Activated CD4-positive, alpha-beta T cell treated with anti-CD3 and anti-CD28 coated beads for 1 hour (primary cell): ENCODE results near the gene NLE1.
A peak's percentile ranks its signal among the peaks of the same experiment; 100 is the strongest.
"Not testable (repeated sequence)": the region's sequence is repeated elsewhere in the genome, so short reads cannot be mapped to it uniquely, and the experiment has no call there.

ENCODE experiments used
- DNase-seq: peaks from one replicate; pipeline ENCODE4 v3.0.0-alpha.2; 2020

NLE1 gene

DNA sequence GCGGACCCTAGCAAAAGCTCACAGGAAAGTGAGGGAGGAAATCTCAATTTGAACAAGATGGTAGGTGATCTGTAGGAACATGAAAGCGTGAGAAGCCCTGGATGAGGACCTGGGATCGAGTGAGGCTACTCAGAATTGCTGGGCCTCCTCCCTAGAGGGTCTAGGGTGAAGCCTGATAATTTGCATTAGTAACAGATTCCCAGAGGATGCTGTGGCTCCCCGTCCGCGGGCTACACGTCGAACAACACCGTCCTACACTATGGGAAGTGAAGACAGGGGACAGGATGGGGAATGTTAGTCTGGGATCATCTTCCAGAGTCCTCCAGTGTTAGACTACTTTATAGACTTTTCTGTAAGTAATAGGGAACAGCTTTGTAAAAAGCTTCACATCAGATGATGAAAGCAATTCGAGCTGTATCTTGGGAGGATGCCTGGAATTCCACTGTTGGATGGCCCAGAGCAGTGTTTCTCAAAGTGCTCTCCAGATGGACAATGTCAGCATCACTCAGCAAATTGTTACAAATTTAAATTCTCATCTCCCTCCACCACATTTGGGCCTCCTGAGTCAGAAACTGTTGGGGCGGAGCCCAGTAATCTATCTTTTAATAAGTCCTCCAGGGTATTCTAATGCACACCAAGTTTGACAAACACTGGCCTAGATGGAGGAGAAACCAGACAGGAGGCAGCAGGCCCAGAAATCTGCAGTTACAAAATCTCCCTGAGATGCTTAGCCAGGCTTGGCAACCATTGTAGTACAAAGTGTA is 14.2 kb downstream of the NLE1 start:
- no peak for DNase-seq

DNA sequence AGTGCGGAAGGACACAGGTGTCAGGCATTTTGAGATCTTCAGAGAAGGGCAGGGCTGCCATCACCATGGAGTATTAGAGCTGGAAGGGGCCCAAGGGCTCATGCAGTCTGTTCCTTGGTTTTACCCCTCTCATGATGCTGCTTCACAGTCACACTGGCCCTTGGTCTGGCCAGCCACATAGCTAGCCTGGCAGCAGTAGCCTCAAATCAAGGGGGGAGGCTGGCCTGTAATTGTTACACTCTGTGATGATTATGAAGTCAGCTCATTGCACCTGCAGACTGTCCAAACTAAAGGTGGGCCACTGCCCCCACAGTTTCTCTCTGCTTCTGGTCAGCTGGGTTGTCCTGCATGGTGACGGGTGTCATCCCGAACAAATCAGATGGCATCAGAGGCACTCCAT is 20.8 kb downstream of the NLE1 start, which contains the start of gene FNDC8:
Gene FNDC8, plus strand, starts transcription at position 301 of the 400 bp plus-strand sequence. Its CDS starts 79 bp downstream, at position 380.
- no peak for DNase-seq

DNA sequence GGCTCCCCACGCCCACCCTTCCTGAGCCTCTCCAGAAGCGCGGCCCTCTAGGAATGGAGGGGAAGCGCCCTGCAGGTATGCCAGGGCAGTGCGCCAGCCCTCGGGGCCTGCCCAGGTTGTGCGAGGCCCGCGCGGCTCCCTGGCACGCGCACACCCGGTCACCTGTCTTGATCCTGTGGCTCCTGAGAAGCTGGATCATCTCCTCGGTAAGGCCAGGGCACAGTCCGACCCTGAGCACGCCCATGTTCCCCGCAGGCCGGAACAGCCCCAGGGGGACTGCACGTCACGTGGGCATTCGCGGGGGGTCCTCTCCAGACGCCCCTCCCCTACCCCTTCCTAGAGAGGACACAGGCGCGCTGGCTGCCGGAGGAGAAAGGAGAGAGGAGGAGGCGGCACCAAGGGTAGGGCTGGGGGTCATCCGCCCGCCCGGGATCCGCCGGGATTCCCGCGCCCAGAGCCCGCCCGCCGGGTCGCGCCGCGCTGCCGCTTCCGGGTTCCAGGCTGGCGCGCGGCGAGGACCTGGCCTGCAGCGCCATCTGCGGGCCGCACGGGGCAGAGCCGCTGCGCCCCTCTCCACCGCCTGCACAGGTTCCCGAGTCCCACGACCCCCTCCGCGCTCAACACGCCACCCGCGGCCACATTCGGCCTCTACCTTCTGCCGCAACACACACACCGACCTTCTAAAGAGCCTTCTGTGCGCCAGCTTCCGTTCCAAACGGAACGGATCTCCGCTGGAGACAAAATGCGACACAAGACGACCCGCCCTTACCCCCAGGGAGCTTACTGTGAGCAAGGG is 22.5 kb downstream of the NLE1 start, which contains the start of gene RAD51D:
Gene RAD51D, minus strand, starts transcription at position 491 of the 796 bp plus-strand sequence. Its CDS starts 247 bp downstream, at position 244.
- DNase-seq, result peak; percentile 73

DNA sequence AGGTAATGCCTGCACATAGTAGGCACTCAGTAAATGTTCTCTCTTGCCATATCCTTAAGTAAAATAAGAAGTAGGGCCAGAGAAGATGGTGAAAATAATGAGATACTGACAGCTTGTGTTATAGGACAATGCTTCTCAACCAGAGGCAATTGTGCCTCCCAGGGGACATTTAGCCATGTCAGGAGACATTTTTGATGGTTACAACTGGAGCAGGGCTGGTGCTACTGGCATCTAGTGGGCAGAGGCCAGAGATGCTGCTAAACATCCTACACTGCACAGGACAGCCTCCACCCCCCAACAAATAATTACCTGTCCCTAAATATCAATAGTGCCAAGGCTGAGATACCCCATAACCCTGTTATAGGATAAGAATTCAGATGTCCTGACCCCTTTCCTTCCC is 24.1 kb downstream of the NLE1 start:
- no peak for DNase-seq

GRCh38 chr17:35116845-35117244 is 25.3 kb downstream of the NLE1 start:
- DNase-seq, result no peak

- DNase-seq, result not testable (repeated sequence)
Observed at GRCh38 chr17:35110791-35111190, 31.3 kb downstream of the NLE1 start.

GRCh38 chr17:35104844-35105450 is 37.2 kb downstream of the NLE1 start:
- DNase-seq, result no peak

GRCh38 chr17:35103271-35103670 is 38.8 kb downstream of the NLE1 start:
- no peak for DNase-seq

DNA sequence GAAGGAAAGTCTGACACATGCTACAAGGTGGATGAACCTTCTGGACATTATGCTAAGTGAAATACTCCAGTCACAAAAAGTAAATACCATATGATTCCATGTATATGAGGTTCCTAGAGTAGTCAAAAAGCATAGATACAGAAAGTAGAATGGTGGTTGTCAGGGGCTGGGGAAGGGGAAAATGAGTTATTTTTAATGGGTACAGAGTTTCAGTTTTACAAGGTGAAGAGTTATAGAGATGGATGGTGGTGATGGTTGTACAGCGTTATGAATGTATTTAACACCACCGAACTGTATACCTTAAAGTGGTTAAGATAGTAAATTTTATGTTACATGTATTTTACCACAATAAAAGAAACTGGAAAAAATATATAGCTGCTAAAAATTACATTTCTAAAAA is 40.4 kb downstream of the NLE1 start:
- no peak for DNase-seq

GRCh38 chr17:35101036-35101435 is 41.1 kb downstream of the NLE1 start:
- DNase-seq, result no peak

GRCh38 chr17:35099908-35100307 is 42.2 kb downstream of the NLE1 start:
- no peak for DNase-seq

- no peak for DNase-seq
Observed at GRCh38 chr17:35097776-35098175, 44.3 kb downstream of the NLE1 start.

DNA sequence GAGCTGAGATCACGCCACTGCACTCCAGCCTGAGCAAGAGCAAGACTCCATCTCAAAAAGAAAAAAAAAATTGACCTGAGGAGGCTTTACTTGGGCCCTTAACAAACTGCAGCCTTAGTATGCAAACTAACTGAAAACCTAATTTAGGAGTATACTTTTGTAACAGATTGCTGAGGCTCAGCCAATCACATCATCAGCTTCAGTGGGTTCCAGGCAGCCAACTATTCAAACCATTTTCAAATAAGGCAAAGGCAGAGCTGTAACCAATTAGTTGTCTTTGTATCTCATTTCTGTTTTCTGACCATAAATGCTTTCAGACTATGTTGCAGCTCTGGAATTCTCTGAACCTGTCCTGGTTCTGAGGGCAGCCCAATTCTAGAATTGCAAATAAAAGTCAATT is 46.4 kb downstream of the NLE1 start:
- no peak for DNase-seq

GRCh38 chr17:35094902-35095301 is 47.2 kb downstream of the NLE1 start:
- no peak for DNase-seq

GRCh38 chr17:35090707-35091106 is 51.4 kb downstream of the NLE1 start:
- not testable (repeated sequence) for DNase-seq

GRCh38 chr17:35089586-35090296 is 52.4 kb downstream of the NLE1 start:
- peak; percentile 14 for DNase-seq

GRCh38 chr17:35088881-35089585 is 53.1 kb downstream of the NLE1 start:
- DNase-seq, result peak; percentile 82

- no peak for DNase-seq
Observed at GRCh38 chr17:35088356-35088880, 53.7 kb downstream of the NLE1 start.

DNA sequence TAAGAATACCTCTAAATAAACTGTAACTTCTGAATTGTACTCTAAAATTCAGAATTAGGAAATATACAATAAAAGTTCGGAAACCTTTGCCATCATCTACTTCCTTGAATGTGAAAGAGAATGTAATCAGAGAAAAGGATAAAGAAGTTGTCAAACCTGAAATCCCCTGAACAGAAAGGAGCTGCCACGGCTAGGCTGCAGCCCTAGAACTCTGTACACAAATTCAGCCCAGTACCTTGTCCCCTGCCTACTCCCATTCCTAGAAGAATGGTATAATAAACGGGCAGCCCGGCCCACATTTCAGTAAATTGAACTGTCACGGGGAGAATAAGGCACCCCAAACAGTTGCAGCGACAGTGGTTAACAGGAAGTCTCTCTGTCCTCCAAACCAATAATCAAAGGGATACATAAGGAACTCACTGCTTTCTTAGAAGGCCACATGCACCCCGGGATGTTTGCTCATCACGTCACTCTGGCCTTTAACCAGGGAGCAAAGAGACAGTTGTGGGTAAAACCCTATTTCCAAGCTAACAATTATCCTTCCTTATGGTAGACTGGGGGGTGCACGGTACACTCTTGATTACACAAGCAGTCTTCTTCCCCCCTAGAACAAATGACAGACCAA is 54.3 kb downstream of the NLE1 start:
- no peak for DNase-seq

DNA sequence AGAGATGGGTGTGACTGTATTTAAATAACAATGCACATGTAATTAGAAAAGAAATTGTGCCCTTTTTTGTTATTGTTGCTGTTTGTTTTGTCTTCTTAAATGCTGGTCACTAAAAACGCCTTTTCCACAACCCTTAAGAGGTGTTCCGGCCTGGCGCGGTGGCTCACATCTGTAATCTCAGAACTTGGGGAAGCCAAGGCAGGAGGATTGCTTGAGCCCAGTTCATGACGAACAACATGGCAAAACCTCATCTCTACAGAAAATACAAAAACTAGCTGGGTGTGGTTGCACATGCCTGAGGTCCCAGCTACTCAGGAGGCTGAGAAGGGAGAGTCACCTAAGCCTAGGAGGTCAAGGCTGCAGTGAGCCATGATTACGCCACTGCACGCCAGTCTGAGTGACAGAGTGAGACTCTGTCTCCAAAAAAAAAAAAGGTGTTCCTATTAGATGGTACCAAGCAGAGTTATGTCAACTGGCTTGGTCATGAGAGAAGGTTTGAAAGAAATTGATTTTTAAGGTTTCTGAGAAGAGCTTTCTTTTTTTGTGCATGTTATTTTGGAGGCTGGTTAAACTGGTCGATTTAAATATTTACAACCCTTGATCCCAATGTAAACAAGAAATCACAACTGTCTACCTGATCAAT is 55.1 kb downstream of the NLE1 start:
- no peak for DNase-seq

GRCh38 chr17:35086164-35086563 is 55.9 kb downstream of the NLE1 start:
- no peak for DNase-seq
